ENCODE results near the gene TCF19. TPM values are rescaled to one million over a fixed set of nuclear protein-coding genes. Genes with fewer than 3 reads are reported as not detected.

Gene TCF19
- total and polyA plus RNA-seq, 2 donors (not counting 3 experiments of a cell fraction or from before 2014, with no cell fraction given): 13.9 to 31.7 TPM

DNA sequence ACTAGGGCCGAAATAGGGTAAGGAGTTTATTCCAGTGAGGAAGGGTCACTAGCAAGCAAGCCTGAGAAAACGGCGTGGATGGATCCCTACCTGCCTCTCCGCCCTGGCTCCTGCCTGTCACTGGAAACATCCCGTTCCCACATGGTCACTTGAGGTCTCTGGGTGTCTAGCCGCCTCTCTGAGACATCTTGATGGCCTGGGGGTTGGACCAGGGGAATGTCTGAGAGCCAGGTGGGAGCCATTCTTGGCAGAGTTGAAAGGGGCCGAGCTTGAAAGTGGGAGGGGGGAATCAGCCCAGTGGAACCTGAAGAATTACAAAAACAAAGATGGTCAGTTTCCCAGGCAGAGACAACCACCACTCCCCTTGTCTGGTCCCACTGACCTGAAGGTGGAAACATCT is 1.7 kb upstream of the TCF19 start:
- CTCF ChIA-PET: no interaction called here
- FAIRE-seq (no peak), DNase-seq (ENCODE audit: low read depth, low spot score) (no peak)
- Histone ChIP-seq H3K9ac (replicated peaks; ENCODE audit: extremely low read depth, insufficient read depth, low read length) (no peak overlapping the region), H3K27me3 (ENCODE audit: control insufficient read depth in 2 of 2, insufficient read depth in 2 of 2, low read length in 2 of 2) (no peaks in the 10 kb centered on the region), H3K36me3 (ENCODE audit: control insufficient read depth in 2 of 2, extremely low read depth in 1 of 2, insufficient read depth in 2 of 2, low read length in 2 of 2) (no peaks in the 10 kb centered on the region), H4K20me1 (replicated peaks; ENCODE audit: control insufficient read depth, extremely low read depth, insufficient read depth, low read length) (no peaks in the 10 kb centered on the region), H3K9me1 (replicated peaks; ENCODE audit: control insufficient read depth, extremely low read depth, insufficient read depth, low read length) (no peaks in the 10 kb centered on the region), H3K79me2 (ENCODE audit: control insufficient read depth, insufficient read depth, low read length) (peaks cover 15% of the 10 kb centered on the region), H3K4me3 (replicated peaks in 1 of 3; ENCODE audit: insufficient read depth in 1 of 3, low read depth in 1 of 3, low read length in 3 of 3) (no peak overlapping the region), H3K4me2 (ENCODE audit: insufficient read depth, low read length) (no peak overlapping the region), H3K9me3 (replicated peaks; ENCODE audit: control insufficient read depth, insufficient read depth, low read length) (no peaks in the 10 kb centered on the region), H3K4me1 (ENCODE audit: control insufficient read depth, extremely low read depth, insufficient read depth, low read length) (peaks cover 12% of the 10 kb centered on the region), H2AFZ (ENCODE audit: low read depth, low read length) (no peak overlapping the region), H3K27ac (ENCODE audit: insufficient read depth, low read depth, low read length) (no peak overlapping the region)
- TF ChIP-seq, protein P1, sequence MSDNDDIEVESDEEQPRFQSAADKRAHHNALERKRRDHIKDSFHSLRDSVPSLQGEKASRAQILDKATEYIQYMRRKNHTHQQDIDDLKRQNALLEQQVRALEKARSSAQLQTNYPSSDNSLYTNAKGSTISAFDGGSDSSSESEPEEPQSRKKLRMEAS (IDR thresholded peaks at IDR 0.05; ENCODE audit: insufficient read depth, insufficient read length): no peak
- TF ChIP-seq EZH2 (IDR thresholded peaks at IDR 0.05; ENCODE audit: borderline replicate concordance, low read depth, low read length, severe bottlenecking) (no peak), MYC (IDR thresholded peaks at IDR 0.05; ENCODE audit: low read depth, low read length) (no peak), FOS (IDR thresholded peaks at IDR 0.05; ENCODE audit: borderline replicate concordance, insufficient read depth, low read length) (no peak), GATA2 (IDR thresholded peaks at IDR 0.05; ENCODE audit: insufficient read depth, insufficient read length, low read depth, low read length) (no peak), POLR2A (IDR thresholded peaks at IDR 0.05; ENCODE audit: low read depth, low read length) (no peak)
- POLR2A ChIA-PET: no interaction called here
- dilution Hi-C loops (cut with MboI; ENCODE audit: extremely low pct_ligation_motif_present, low sequenced_read_pairs): no loop called here
- intact Hi-C loops (cut with micrococcal nuclease): no loop called here
- BruUV-seq (replicated peaks): TSS peak; percentile 51

DNA sequence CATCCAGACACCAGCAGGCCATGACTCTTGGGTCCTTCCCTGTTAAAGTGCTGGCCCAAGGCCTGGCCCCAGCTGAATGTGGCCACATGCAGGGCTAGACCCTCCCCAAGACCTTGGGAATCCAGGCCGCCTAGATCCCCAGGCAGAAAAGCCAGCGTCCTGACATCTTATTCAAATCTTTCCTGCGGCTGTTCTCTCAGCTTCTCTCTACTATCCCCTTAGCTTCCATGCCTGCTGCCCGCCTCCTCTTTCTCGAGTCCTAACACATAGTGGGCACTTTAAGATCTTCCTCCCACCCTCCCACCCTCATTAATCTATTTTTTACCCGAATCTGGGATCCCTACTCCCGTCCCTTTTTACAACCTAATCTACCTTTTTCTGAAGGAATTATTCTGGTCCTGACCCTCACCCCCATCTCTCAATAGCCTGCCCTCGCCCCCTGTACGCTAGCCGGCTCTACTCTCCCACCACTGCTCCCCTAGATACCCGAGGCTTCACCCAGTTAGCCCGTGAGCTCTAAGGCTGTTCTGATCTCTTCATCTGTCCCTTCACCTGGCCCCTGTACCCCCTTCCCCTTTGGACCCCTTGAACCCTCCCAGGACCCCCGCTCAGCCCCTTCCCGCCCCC is 763 bp upstream of the TCF19 start, which contains the start of gene CCHCR1:
CCHCR1 (minus strand) TSS at position 290 of the 627 bp plus-strand sequence; CDS start at position 88, 202 bp downstream.
- no peaks in the 10 kb centered on the region for H3K27me3 ChIP-seq (ENCODE audit: control insufficient read depth in 2 of 2, insufficient read depth in 2 of 2, low read length in 2 of 2)
- H2AFZ ChIP-seq (ENCODE audit: low read depth, low read length): peak within 1 kb of the TSS; percentile 96
- dilution Hi-C loops (cut with MboI; ENCODE audit: extremely low pct_ligation_motif_present, low sequenced_read_pairs) (no loop called here), intact Hi-C loops (cut with micrococcal nuclease) (loop anchor here (1.0 kb wide), 3 partner anchors 23 to 35 kb away; no protein-coding TSS in a partner anchor)
- H3K79me2 ChIP-seq (ENCODE audit: control insufficient read depth, insufficient read depth, low read length): peaks cover 15% of the 10 kb centered on the region
- no TSS peak for BruUV-seq (replicated peaks)
- H3K4me2 ChIP-seq (ENCODE audit: insufficient read depth, low read length): peak within 1 kb of the TSS; percentile 97
- no peaks in the 10 kb centered on the region for H3K36me3 ChIP-seq (ENCODE audit: control insufficient read depth in 2 of 2, extremely low read depth in 1 of 2, insufficient read depth in 2 of 2, low read length in 2 of 2)
- no peaks in the 10 kb centered on the region for H3K9me3 ChIP-seq (replicated peaks; ENCODE audit: control insufficient read depth, insufficient read depth, low read length)
- H3K9me1 ChIP-seq (replicated peaks; ENCODE audit: control insufficient read depth, extremely low read depth, insufficient read depth, low read length): no peaks in the 10 kb centered on the region
- TF ChIP-seq POLR2A (IDR thresholded peaks at IDR 0.05; ENCODE audit: low read depth, low read length): no peak
- TF ChIP-seq, protein P1 (IDR thresholded peaks at IDR 0.05; ENCODE audit: insufficient read depth, insufficient read length): no peak
- TF ChIP-seq, protein P2, sequence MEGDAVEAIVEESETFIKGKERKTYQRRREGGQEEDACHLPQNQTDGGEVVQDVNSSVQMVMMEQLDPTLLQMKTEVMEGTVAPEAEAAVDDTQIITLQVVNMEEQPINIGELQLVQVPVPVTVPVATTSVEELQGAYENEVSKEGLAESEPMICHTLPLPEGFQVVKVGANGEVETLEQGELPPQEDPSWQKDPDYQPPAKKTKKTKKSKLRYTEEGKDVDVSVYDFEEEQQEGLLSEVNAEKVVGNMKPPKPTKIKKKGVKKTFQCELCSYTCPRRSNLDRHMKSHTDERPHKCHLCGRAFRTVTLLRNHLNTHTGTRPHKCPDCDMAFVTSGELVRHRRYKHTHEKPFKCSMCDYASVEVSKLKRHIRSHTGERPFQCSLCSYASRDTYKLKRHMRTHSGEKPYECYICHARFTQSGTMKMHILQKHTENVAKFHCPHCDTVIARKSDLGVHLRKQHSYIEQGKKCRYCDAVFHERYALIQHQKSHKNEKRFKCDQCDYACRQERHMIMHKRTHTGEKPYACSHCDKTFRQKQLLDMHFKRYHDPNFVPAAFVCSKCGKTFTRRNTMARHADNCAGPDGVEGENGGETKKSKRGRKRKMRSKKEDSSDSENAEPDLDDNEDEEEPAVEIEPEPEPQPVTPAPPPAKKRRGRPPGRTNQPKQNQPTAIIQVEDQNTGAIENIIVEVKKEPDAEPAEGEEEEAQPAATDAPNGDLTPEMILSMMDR (IDR thresholded peaks at IDR 0.05; ENCODE audit: extremely low read depth in 1 of 2, insufficient read depth in 1 of 2, low read depth in 1 of 2, low read length in 2 of 2): no peak
- no peak for TF ChIP-seq JUN (IDR thresholded peaks at IDR 0.05; ENCODE audit: borderline replicate concordance, insufficient read depth, insufficient read length, low read depth)
- TF ChIP-seq FOS (IDR thresholded peaks at IDR 0.05; ENCODE audit: borderline replicate concordance, insufficient read depth, low read length): no peak
- no peak for TF ChIP-seq EZH2 (IDR thresholded peaks at IDR 0.05; ENCODE audit: borderline replicate concordance, low read depth, low read length, severe bottlenecking)
- no peak for TF ChIP-seq GATA2 (IDR thresholded peaks at IDR 0.05; ENCODE audit: insufficient read depth, insufficient read length, low read depth, low read length)
- TF ChIP-seq POLR2AphosphoS5 (IDR thresholded peaks at IDR 0.05; ENCODE audit: insufficient read depth, low read depth, low read length): no peak
- TF ChIP-seq MYC (IDR thresholded peaks at IDR 0.05; ENCODE audit: low read depth, low read length): no peak
- H4K20me1 ChIP-seq (replicated peaks; ENCODE audit: control insufficient read depth, extremely low read depth, insufficient read depth, low read length): no peaks in the 10 kb centered on the region
- peak within 1 kb of the TSS; percentile 89 for H3K9ac ChIP-seq (replicated peaks; ENCODE audit: extremely low read depth, insufficient read depth, low read length)
- H3K4me1 ChIP-seq (ENCODE audit: control insufficient read depth, extremely low read depth, insufficient read depth, low read length): peaks cover 12% of the 10 kb centered on the region
- DNase-seq (ENCODE audit: low read depth, low spot score) (no peak), FAIRE-seq (no peak)
- CTCF ChIA-PET: interaction anchor here (0.6 to 3.7 kb wide), 10 partner anchors 10 to 370 kb away, joined by 3 to 16 read pairs (median 4); partner anchors contain the start of gene PSORS1C2
- POLR2A ChIA-PET: interaction anchor here (1.3 kb wide), 1 partner anchor 10 kb away, joined by 3 read pairs; no protein-coding TSS in a partner anchor
- H3K4me3 ChIP-seq (replicated peaks in 1 of 3; ENCODE audit: insufficient read depth in 1 of 3, low read depth in 1 of 3, low read length in 3 of 3): peak within 1 kb of the TSS; percentile 72 to 90 (median 90)
- peak within 1 kb of the TSS; percentile 30 for H3K27ac ChIP-seq (ENCODE audit: insufficient read depth, low read depth, low read length)

Measured in endothelial cell of umbilical vein (primary cell).